HEK293 (cell line): ENCODE data around the gene GREM1.

Experiments used
- CTCF ChIA-PET: fragments of 350-600 bp; formaldehyde crosslinking; extraction: SDS; loops from one replicate; lab custom pipeline; 2021; ENCODE audit warnings: antibody characterized with exemption; lab: Yijun Ruan, JAX
- POLR2A ChIA-PET: fragments of 300-600 bp; formaldehyde crosslinking; extraction: SDS; loops from one replicate; lab custom pipeline; 2020; ENCODE audit warnings: antibody characterized with exemption, inconsistent platforms; lab: Yijun Ruan, JAX
- H3K27ac ChIP-seq: fragments of 200-500 bp; sonication (Bioruptor generic); 2 replicates; pipeline ENCODE4 v1.5.1; 2014; ENCODE audit warnings: low read depth, low read length, control low read depth, inconsistent platforms; ENCODE audit errors: extremely low read depth
- H3K36me3 ChIP-seq, 2 experiments: fragments of 200-500 bp in 1 of 2; sonication (Bioruptor generic) in 1 of 2; 1 replicate in 1 of 2; 2 replicates in 1 of 2; pipeline ENCODE4 v1.5.1; 2014 to 2017; ENCODE audit warnings: inconsistent platforms in 2 of 2, low read length in 2 of 2; ENCODE audit not compliant: control insufficient read depth in 2 of 2, insufficient read depth in 1 of 2
- H3K4me1 ChIP-seq: fragments of 200-500 bp; sonication (Bioruptor generic); 2 replicates; pipeline ENCODE4 v1.5.1; 2014; ENCODE audit warnings: mild to moderate bottlenecking, low read length, inconsistent platforms; ENCODE audit not compliant: control insufficient read depth, insufficient read depth
- H3K4me3 ChIP-seq: 2 replicates; pipeline ENCODE4 v1.5.1; 2011; ENCODE audit warnings: low read depth, mild to moderate bottlenecking, control low read depth, low read length, moderate library complexity
- H3K9me3 ChIP-seq: fragments of 200-500 bp; sonication (Bioruptor generic); 2 replicates; pipeline ENCODE4 v1.5.1; 2014; ENCODE audit warnings: low read depth, low read length, inconsistent platforms; ENCODE audit not compliant: control insufficient read depth, insufficient read depth
- CTCF ChIP-seq: fragments of 450-650 bp; formaldehyde crosslinking; IDR thresholded peaks from 2 replicates; pipeline ENCODE4 v1.5.1; 2016; ENCODE audit warnings: missing biosample characterization, missing genetic modification characterization
- HOXA7 ChIP-seq: sonication (generic); formaldehyde crosslinking; IDR thresholded peaks from 2 replicates; pipeline ENCODE4 v1.8.1; 2022; ENCODE audit warnings: missing genetic modification reagents, borderline replicate concordance
- INSM2 ChIP-seq: fragments of 450-650 bp; formaldehyde crosslinking; IDR thresholded peaks from 2 replicates; pipeline ENCODE4 v1.5.1; 2016; ENCODE audit warnings: missing biosample characterization, missing genetic modification characterization
- WT1 ChIP-seq: fragments of 450-650 bp; formaldehyde crosslinking; IDR thresholded peaks from 2 replicates; pipeline ENCODE4 v1.5.1; 2016; ENCODE audit warnings: missing biosample characterization, missing genetic modification characterization
- YY1 ChIP-seq: fragments of 450-650 bp; formaldehyde crosslinking; IDR thresholded peaks from 2 replicates; pipeline ENCODE4 v1.5.1; 2018; ENCODE audit warnings: missing biosample characterization, missing genetic modification characterization
- ZBTB11 ChIP-seq: fragments of 450-650 bp; formaldehyde crosslinking; conservative IDR thresholded peaks from 2 replicates; pipeline ENCODE4 v1.5.1; 2016; ENCODE audit warnings: low read depth, missing biosample characterization, missing genetic modification characterization
- ZBTB21 ChIP-seq: fragments of 450-650 bp; formaldehyde crosslinking; IDR thresholded peaks from 2 replicates; pipeline ENCODE4 v1.5.1; 2017; ENCODE audit warnings: missing biosample characterization, missing genetic modification characterization
- ZFP37 ChIP-seq: fragments of 450-650 bp; formaldehyde crosslinking; IDR thresholded peaks from 2 replicates; pipeline ENCODE4 v1.5.1; 2016; ENCODE audit warnings: missing biosample characterization, missing genetic modification characterization
- ZNF155 ChIP-seq: fragments of 450-650 bp; formaldehyde crosslinking; IDR thresholded peaks from 2 replicates; pipeline ENCODE4 v1.5.1; 2016; ENCODE audit warnings: missing biosample characterization, missing genetic modification characterization
- ZNF175 ChIP-seq: fragments of 450-650 bp; formaldehyde crosslinking; IDR thresholded peaks from 2 replicates; pipeline ENCODE4 v1.5.1; 2016; ENCODE audit warnings: missing biosample characterization, missing genetic modification characterization
- ZNF202 ChIP-seq: fragments of 450-650 bp; formaldehyde crosslinking; IDR thresholded peaks from 2 replicates; pipeline ENCODE4 v1.5.1; 2016; ENCODE audit warnings: missing biosample characterization, missing genetic modification characterization, borderline replicate concordance
- ZNF221 ChIP-seq: fragments of 450-650 bp; formaldehyde crosslinking; IDR thresholded peaks from 2 replicates; pipeline ENCODE4 v1.5.1; 2017; ENCODE audit warnings: missing biosample characterization, missing genetic modification characterization, borderline replicate concordance
- ZNF514 ChIP-seq: fragments of 450-650 bp; formaldehyde crosslinking; IDR thresholded peaks from 2 replicates; pipeline ENCODE4 v1.5.1; 2016; ENCODE audit warnings: missing biosample characterization, missing genetic modification characterization
- ZNF530 ChIP-seq: fragments of 450-650 bp; formaldehyde crosslinking; IDR thresholded peaks from 2 replicates; pipeline ENCODE4 v1.5.1; 2016; ENCODE audit warnings: low read depth, missing biosample characterization, missing genetic modification characterization
- ZNF596 ChIP-seq: fragments of 450-650 bp; IDR thresholded peaks from 2 replicates; pipeline ENCODE4 v1.5.0; 2018; ENCODE audit warnings: missing biosample characterization, mild to moderate bottlenecking, missing genetic modification characterization, moderate library complexity
- ZNF707 ChIP-seq: fragments of 450-650 bp; formaldehyde crosslinking; IDR thresholded peaks from 2 replicates; pipeline ENCODE4 v1.5.1; 2016; ENCODE audit warnings: missing biosample characterization, missing genetic modification characterization
- TF ChIP-seq, protein P1 (sequence below): fragments of 450-650 bp; formaldehyde crosslinking; IDR thresholded peaks from 2 replicates; pipeline ENCODE4 v1.5.1; 2017; ENCODE audit warnings: missing biosample characterization, missing genetic modification characterization

GREM1 gene

GRCh38 chr15:32671339-32672325, 46.2 kb upstream of the GREM1 start:
- no peak overlapping the region for H3K27ac ChIP-seq
- no peaks in the 10 kb centered on the region for H3K9me3 ChIP-seq
- POLR2A ChIA-PET: no interaction called here
- no peaks in the 10 kb centered on the region for H3K36me3 ChIP-seq
- H3K4me1 ChIP-seq: no peaks in the 10 kb centered on the region
- TF ChIP-seq HOXA7 (no peak), ZNF221 (no peak), ZFP37 (tag by site-specific recombination) (no peak), ZNF202 (tag by site-specific recombination) (no peak), ZBTB11 (tag by site-specific recombination) (no peak), CTCF (no peak), ZBTB21 (no peak), ZNF530 (tag by site-specific recombination) (no peak), WT1 (tag by site-specific recombination) (no peak), ZNF707 (tag by site-specific recombination) (no peak), ZNF175 (tag by site-specific recombination) (no peak), ZNF514 (tag by site-specific recombination) (no peak), INSM2 (tag by site-specific recombination) (no peak), ZNF155 (tag by site-specific recombination) (no peak), YY1 (tag by site-specific recombination) (no peak), ZNF596 (tag by site-specific recombination) (no peak)
- TF ChIP-seq, protein P1, sequence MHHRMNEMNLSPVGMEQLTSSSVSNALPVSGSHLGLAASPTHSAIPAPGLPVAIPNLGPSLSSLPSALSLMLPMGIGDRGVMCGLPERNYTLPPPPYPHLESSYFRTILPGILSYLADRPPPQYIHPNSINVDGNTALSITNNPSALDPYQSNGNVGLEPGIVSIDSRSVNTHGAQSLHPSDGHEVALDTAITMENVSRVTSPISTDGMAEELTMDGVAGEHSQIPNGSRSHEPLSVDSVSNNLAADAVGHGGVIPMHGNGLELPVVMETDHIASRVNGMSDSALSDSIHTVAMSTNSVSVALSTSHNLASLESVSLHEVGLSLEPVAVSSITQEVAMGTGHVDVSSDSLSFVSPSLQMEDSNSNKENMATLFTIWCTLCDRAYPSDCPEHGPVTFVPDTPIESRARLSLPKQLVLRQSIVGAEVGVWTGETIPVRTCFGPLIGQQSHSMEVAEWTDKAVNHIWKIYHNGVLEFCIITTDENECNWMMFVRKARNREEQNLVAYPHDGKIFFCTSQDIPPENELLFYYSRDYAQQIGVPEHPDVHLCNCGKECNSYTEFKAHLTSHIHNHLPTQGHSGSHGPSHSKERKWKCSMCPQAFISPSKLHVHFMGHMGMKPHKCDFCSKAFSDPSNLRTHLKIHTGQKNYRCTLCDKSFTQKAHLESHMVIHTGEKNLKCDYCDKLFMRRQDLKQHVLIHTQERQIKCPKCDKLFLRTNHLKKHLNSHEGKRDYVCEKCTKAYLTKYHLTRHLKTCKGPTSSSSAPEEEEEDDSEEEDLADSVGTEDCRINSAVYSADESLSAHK: no peak
- CTCF ChIA-PET: no interaction called here
- no peak overlapping the region for H3K4me3 ChIP-seq
